HEK293T (cell line): Measurements from ENCODE around the gene ANK3.

ENCODE experiments used
- ARNT ChIP-seq: fragments of 450-650 bp; IDR thresholded peaks from 2 replicates; pipeline ENCODE4 v1.6.1; 2017; ENCODE audit warnings: mild to moderate bottlenecking
- BHLHE40 ChIP-seq: fragments of 450-650 bp; IDR thresholded peaks from 2 replicates; pipeline ENCODE4 v1.6.1; 2016; ENCODE audit warnings: mild to moderate bottlenecking, moderate library complexity, borderline replicate concordance
- CTBP1 ChIP-seq: fragments of 450-650 bp; IDR thresholded peaks from 2 replicates; pipeline ENCODE4 v1.6.1; 2016; ENCODE audit warnings: borderline replicate concordance
- ELF4 ChIP-seq: fragments of 450-650 bp; IDR thresholded peaks from 2 replicates; pipeline ENCODE4 v1.6.1; 2017; ENCODE audit warnings: antibody characterized with exemption
- FOXA1 ChIP-seq: fragments of 450-650 bp; IDR thresholded peaks from 2 replicates; pipeline ENCODE4 v1.6.1; 2016; ENCODE audit warnings: mild to moderate bottlenecking
- FOXK2 ChIP-seq: fragments of 450-650 bp; IDR thresholded peaks from 2 replicates; pipeline ENCODE4 v1.6.1; 2016; ENCODE audit warnings: mild to moderate bottlenecking
- FOXM1 ChIP-seq: fragments of 450-650 bp; IDR thresholded peaks from 2 replicates; pipeline ENCODE4 v1.6.1; 2017; ENCODE audit warnings: mild to moderate bottlenecking, borderline replicate concordance
- HDGF ChIP-seq: fragments of 450-650 bp; IDR thresholded peaks from 2 replicates; pipeline ENCODE4 v1.6.1; 2017; ENCODE audit warnings: antibody characterized with exemption, borderline replicate concordance
- L3MBTL2 ChIP-seq: fragments of 450-650 bp; conservative IDR thresholded peaks from 2 replicates; pipeline ENCODE4 v1.6.1; 2016; ENCODE audit warnings: mild to moderate bottlenecking
- NFRKB ChIP-seq: fragments of 450-650 bp; IDR thresholded peaks from 2 replicates; pipeline ENCODE4 v1.6.1; 2016; ENCODE audit warnings: mild to moderate bottlenecking, moderate library complexity
- PKNOX1 ChIP-seq: fragments of 450-650 bp; IDR thresholded peaks from 2 replicates; pipeline ENCODE4 v1.6.1; 2016
- SP1 ChIP-seq: fragments of 450-650 bp; IDR thresholded peaks from 2 replicates; pipeline ENCODE4 v1.6.1; 2017
- TARDBP ChIP-seq: fragments of 450-650 bp; IDR thresholded peaks from 2 replicates; pipeline ENCODE4 v1.6.1; 2016

GRCh38 chr10:60123172-60123571 is 266.5 kb downstream of the ANK3 start:
- no peak for TF ChIP-seq SP1
- TF ChIP-seq FOXK2: no peak
- no peak for TF ChIP-seq BHLHE40
- no peak for TF ChIP-seq ELF4
- TF ChIP-seq L3MBTL2: no peak
- no peak for TF ChIP-seq NFRKB
- no peak for TF ChIP-seq FOXM1
- TF ChIP-seq PKNOX1: no peak
- TF ChIP-seq FOXA1: no peak
- TF ChIP-seq HDGF: no peak
- no peak for TF ChIP-seq ARNT
- TF ChIP-seq CTBP1: no peak
- no peak for TF ChIP-seq TARDBP
